Activated CD8-positive, alpha-beta T cell treated with anti-CD3 and anti-CD28 coated beads for 36 hours (primary cell): ENCODE measurements around the gene JADE2. TPM values are rescaled to one million over a fixed set of nuclear protein-coding genes. Genes with fewer than 3 reads are reported as not detected.

Experiments
- total RNA-seq, 2 experiments: library from RNA; stranded (reverse); gene quantifications; one replicate each; pipeline ENCODE4 v1.2.3, GENCODE V29; 2021

The JADE2 gene
- total RNA-seq, 2 experiments from 2014 or later, result 58.7 to 61.2 TPM

Other genes with a start within 250 kb of the JADE2 start
- 1 to 10 TPM; 1.5 to 2.1 TPM for gene CDKL3, start 158.5 kb upstream of the JADE2 start, total RNA-seq
- 10 to 100 TPM; 97.6 to 98.9 TPM for gene UBE2B, start 154.1 kb upstream of the JADE2 start, total RNA-seq
- gene CDKN2AIPNL, start 113.8 kb upstream of the JADE2 start, total RNA-seq, result 10 to 100 TPM; 38.2 to 41.1 TPM
- gene SAR1B, start 107.2 kb downstream of the JADE2 start, total RNA-seq, result 10 to 100 TPM; 49.7 to 55.4 TPM
- 10 to 100 TPM; 29.3 to 30.5 TPM for gene SEC24A, start 123.1 kb downstream of the JADE2 start, total RNA-seq
- gene CAMLG, start 212.9 kb downstream of the JADE2 start, total RNA-seq, result 10 to 100 TPM; 33.8 to 35.9 TPM
- 10 to 100 TPM; 60.8 to 67.9 TPM for gene DDX46, start 233.1 kb downstream of the JADE2 start, total RNA-seq